NCI-H187 (cell line): ENCODE data around the gene NMT1.

Experiments used
- DNase-seq, 2 experiments: peaks; one replicate each; lab custom pipeline; 2025; lab: John Stamatoyannopoulos, UW

NMT1 gene

DNA sequence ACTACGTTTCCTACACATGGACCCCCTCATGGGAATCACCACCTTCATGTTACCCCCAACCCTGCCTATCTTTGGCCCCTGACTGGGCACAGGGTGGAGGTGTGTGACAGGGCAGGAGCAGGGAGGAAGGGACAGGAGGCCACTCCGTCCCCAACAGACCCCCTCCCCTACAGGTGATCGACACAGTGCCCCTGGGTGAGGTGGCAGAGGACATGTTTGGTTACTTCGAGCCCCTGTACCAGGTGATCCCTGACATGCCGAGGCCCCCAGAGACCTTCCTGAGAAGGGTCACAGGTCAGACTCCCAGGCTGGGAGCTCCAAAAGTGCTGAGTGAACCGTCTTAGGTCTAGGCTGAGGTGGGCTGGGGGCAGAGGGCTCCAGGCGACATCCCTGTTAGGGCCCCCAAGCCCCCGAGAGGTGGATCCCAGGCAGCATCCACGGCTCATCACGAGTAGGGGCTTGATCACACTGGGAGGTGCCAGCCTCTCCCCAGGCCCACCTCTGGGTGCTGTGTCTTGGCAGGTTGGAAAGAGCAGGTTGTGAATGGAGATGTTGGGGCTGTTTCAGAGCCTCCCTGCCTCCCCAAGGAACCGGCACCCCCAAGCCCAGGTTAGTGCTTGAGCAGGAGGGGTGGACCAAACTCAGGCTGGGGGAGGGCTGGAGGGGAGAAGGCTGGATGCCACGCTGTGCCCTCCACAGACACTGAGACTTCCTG is 75.9 kb downstream of the NMT1 start:
- DNase-seq = no peak

GRCh38 chr17:45137561-45138305 is 76.6 kb downstream of the NMT1 start:
- no peak for DNase-seq

DNA sequence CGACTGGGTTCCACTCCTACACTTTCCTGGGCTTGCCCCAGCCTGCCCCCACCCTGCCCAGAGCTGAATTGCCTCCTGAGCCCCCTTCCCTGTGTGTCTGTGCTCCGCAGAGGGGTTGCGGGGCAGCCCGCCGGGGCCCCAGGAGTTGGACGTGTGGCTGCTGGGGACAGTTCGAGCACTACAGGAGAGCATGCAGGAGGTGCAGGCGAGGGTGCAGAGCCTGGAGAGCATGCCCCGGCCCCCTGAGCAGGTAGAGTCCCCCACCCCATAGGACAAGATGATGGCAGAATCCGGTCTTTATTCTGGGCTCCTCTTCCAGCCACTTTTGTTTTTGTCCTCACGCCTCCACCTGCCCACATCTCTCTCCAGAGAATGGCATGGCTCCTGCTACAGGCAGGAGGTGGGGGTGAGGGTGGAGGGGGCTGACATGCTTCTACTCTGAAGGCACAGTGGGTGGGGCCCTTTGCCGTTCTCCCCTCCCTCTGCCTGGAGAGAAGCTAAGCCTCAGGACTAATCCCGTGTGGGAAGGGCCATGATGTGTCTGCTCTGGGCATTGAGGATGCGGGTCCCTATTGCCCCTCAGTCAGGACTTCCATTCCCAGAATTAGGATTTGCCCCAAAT is 77.9 kb downstream of the NMT1 start:
- DNase-seq = no peak

DNA sequence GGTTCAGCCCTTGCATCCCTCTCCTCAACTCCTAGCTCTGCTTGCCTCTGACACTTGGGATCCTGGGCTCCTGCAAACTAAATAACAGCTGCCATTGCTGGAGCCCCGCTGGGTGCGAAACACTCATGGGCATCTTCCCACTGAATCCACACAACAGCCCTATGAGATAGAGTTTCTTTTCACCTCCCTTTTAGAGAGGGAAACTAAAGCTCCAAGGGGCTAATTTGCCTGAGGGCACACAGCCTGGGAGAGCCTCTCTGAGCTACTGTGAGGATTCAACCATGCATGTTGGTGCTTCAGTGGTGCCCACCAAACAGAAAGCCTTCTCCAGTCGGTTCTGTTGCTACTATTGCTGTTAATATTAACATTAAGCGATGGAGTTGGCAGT is 78.4 kb downstream of the NMT1 start:
- no peak for DNase-seq

- DNase-seq = no peak
Observed at GRCh38 chr17:45143094-45143670, 82.1 kb downstream of the NMT1 start.

GRCh38 chr17:45143767-45144198 is 82.7 kb downstream of the NMT1 start:
- DNase-seq = no peak

DNA sequence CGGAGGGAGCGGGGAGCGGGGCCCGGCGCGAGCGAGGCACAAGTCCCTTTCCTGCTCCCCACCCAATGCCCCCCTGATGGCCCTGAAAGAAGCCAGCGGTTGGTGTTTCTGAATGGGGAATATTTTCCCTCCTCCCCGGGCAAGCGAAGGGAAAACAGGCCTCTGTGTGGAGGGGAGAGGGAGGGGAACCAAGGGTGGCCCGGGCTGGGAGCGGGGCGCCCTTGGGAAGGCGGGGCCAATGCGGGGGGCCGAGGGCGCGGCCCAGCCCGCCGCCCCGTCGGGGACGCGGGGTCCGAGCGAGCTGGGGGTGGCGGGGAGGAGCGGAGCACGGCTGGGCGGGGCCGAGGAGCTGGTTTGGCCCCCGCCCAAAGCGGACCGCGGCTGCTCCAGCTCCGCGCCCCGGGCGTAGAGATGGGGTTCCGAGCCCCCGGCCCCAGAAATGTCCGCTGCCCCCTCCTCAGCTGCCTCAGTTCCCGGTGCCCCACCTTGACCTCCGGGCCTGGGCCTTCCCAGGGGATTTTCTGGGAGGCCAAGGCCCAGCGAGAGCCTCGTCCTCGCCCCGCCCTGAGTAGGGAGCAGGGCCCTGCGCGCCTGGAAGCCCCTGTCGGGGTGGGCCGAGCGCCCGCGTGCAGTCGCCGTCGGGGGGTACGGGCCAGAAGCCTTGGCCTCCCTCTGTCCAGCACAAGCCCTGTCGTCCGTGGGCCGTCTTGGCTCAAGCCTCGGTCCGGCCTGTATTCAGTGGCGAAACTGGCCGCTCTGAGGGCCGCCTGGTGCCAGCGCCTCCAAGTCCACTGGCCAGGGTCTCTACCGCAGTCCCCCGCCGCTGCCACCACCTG is 83.3 kb downstream of the NMT1 start:
- DNase-seq = no peak

- DNase-seq = no peak
Observed at GRCh38 chr17:45145035-45145389, 83.9 kb downstream of the NMT1 start.

DNA sequence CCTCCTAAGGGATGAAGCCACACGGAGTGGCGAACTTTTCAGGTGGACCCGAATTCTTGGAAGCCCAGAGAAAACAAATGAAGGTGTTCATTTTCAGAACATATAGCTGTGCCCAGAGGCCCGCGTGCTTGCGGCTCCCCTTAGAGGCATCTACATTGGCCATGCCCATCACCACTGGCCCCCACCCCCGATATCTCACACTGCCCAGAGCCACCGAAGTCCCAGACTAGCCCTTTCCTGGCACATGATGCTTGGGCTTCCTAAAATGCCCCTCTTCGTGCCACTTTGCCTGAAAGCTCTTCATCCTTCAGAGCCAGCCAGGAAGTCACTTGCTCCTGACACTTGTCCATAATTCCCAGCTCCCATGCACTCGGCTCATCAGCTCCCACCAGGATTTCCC is 85.0 kb downstream of the NMT1 start:
- no peak for DNase-seq

- no peak for DNase-seq
Observed at GRCh38 chr17:45146592-45146889, 85.4 kb downstream of the NMT1 start.

- DNase-seq = peak; percentile 48 to 68
Observed at GRCh38 chr17:45146890-45147580, 85.9 kb downstream of the NMT1 start.

- DNase-seq = peak; percentile 63 to 98
Observed at GRCh38 chr17:45147581-45148182, 86.6 kb downstream of the NMT1 start.

- DNase-seq = peak; percentile 98 to 99
Observed at GRCh38 chr17:45148183-45149036, 87.3 kb downstream of the NMT1 start, which contains the start of gene HEXIM1. Gene HEXIM1 (plus strand): TSS chr17:45148475. CDS start chr17:45149191, 716 bp downstream.

GRCh38 chr17:45149037-45149668 is 88.0 kb downstream of the NMT1 start:
- DNase-seq = peak in 1 of 2 experiments; percentile 63

DNA sequence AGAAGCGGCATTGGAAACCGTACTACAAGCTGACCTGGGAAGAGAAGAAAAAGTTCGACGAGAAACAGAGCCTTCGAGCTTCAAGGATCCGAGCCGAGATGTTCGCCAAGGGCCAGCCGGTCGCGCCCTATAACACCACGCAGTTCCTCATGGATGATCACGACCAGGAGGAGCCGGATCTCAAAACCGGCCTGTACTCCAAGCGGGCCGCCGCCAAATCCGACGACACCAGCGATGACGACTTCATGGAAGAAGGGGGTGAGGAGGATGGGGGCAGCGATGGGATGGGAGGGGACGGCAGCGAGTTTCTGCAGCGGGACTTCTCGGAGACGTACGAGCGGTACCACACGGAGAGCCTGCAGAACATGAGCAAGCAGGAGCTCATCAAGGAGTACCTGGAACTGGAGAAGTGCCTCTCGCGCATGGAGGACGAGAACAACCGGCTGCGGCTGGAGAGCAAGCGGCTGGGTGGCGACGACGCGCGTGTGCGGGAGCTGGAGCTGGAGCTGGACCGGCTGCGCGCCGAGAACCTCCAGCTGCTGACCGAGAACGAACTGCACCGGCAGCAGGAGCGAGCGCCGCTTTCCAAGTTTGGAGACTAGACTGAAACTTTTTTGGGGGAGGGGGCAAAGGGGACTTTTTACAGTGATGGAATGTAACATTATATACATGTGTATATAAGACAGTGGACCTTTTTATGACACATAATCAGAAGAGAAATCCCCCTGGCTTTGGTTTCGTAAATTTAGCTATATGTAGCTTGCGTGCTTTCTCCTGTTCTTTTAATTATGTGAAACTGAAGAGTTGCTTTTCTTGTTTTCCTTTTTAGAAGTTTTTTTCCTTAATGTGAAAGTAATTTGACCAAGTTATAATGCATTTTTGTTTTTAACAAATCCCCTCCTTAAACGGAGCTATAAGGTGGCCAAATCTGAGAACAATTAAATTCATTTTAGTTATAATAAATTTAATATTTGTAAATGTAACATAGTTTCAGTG is 88.8 kb downstream of the NMT1 start:
- DNase-seq = no peak

DNA sequence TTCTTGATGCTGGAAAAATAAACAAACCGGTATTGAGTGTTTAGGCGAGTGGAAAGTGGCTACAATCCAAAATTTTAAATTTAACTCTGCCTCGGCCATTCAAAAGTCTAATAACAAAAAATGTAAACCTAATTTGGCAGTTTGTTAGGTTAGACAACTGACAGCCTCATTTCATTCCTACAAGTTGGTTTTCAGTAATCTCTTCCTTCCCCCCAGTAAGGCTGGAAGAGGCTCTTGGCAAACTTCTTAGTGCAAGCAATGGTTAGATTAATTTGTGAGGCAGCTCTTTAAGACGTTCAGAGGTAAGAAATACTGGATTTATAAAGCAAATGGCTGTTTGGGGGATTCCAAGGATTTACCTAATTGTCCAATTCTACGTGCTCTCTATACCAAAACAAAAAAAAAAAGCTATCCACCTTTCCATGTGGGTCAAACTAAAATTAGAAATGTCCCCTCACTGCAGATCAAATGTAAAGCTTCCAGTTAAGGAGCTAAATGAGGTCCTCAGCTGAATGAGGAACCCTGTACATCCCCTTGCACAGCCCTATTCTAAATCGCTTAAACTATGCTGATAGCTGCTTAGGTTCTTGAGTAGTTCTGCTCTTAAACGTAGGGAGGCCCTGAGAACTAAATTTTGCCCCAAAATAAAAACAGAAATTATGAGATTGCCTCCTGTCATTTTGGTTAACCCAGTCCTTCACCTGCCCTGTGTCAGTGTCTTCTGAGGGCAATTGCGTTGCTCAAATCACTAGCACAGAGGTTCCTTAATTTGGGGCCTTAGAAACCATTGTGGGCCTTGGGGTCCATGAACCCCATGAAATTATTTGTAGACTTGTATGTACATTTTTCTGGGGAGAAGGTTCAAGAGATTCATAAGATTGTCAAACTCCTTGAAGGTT is 90.0 kb downstream of the NMT1 start:
- no peak for DNase-seq

DNA sequence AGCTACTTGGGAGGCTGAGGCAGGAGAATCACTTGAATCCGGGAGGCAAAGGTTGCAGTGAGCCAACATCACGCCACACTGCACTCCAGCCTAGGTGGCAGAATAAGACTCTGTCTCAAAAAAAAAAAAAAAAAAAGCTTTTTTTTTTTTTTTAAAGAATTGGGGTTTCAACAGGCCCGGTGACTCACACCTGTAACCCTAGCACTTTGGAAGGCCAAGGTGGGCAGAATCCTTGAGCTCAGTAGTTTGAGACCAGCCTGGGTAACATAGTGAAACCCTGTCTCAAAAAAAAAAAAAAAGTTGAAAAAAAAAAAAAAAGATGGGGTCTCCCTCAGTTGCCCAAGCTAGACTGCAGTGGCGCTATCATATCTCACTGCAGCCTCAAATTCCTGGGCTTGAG is 93.9 kb downstream of the NMT1 start:
- no peak for DNase-seq
